HEK293T (cell line): ENCODE results near the gene PBOV1.

Source experiments
- ARNT ChIP-seq: fragments of 450-650 bp; IDR thresholded peaks from 2 replicates; pipeline ENCODE4 v1.6.1; 2017; ENCODE audit warnings: mild to moderate bottlenecking
- BHLHE40 ChIP-seq: fragments of 450-650 bp; IDR thresholded peaks from 2 replicates; pipeline ENCODE4 v1.6.1; 2016; ENCODE audit warnings: mild to moderate bottlenecking, moderate library complexity, borderline replicate concordance
- CTBP1 ChIP-seq: fragments of 450-650 bp; IDR thresholded peaks from 2 replicates; pipeline ENCODE4 v1.6.1; 2016; ENCODE audit warnings: borderline replicate concordance
- ELF4 ChIP-seq: fragments of 450-650 bp; IDR thresholded peaks from 2 replicates; pipeline ENCODE4 v1.6.1; 2017; ENCODE audit warnings: antibody characterized with exemption
- FOXA1 ChIP-seq: fragments of 450-650 bp; IDR thresholded peaks from 2 replicates; pipeline ENCODE4 v1.6.1; 2016; ENCODE audit warnings: mild to moderate bottlenecking
- FOXM1 ChIP-seq: fragments of 450-650 bp; IDR thresholded peaks from 2 replicates; pipeline ENCODE4 v1.6.1; 2017; ENCODE audit warnings: mild to moderate bottlenecking, borderline replicate concordance
- L3MBTL2 ChIP-seq: fragments of 450-650 bp; conservative IDR thresholded peaks from 2 replicates; pipeline ENCODE4 v1.6.1; 2016; ENCODE audit warnings: mild to moderate bottlenecking
- NFRKB ChIP-seq: fragments of 450-650 bp; IDR thresholded peaks from 2 replicates; pipeline ENCODE4 v1.6.1; 2016; ENCODE audit warnings: mild to moderate bottlenecking, moderate library complexity
- SP1 ChIP-seq: fragments of 450-650 bp; IDR thresholded peaks from 2 replicates; pipeline ENCODE4 v1.6.1; 2017
- SUZ12 ChIP-seq: fragments of 450-650 bp; IDR thresholded peaks from 2 replicates; pipeline ENCODE4 v1.6.1; 2016; ENCODE audit warnings: mild to moderate bottlenecking

GRCh38 chr6:138230759-138231380 is 12.6 kb upstream of the PBOV1 start:
- TF ChIP-seq L3MBTL2 (no peak), FOXM1 (no peak), BHLHE40 (no peak), NFRKB (no peak), ELF4 (no peak), FOXA1 (no peak), CTBP1 (no peak), SUZ12 (no peak), ARNT (no peak), SP1 (no peak)
